Measurements from ENCODE around the gene CNOT4.
A peak's percentile ranks its signal among the peaks of the same experiment; 100 is the strongest.
"Not testable (repeated sequence)": the region's sequence is repeated elsewhere in the genome, so short reads cannot be mapped to it uniquely, and the experiment has no call there.

CNOT4 gene

DNA sequence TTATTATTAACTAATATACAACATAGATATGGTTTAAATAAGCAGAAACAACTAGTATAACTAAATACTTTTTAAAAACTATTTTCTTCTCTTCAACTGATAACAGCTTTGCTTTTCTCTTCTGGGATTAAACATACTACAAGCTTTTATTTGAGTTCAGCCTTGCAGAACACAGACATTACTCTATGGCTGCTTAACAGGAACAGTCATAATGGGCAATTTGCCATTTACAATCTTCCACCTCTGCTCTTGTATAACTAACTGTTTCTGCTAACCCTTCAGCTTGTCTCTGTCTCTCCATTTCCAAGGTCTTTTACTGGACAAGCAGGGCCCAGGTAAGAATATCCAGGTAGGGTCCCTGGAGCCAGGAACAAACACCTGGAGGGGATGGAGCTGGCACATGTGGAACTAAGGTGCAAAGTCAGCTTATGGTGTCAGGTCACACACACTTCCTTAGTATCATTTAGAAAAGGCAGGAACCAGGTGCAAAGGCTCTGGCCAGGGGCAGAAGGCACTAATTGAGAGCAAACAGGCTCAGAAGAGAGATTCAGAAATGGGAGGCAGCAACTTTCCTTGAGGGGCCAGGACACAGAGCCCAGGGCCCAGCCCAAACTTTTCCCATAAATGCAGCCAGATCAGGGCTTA lies 183.1 kb downstream of the CNOT4 start:
- TF ChIP-seq, protein P1, sequence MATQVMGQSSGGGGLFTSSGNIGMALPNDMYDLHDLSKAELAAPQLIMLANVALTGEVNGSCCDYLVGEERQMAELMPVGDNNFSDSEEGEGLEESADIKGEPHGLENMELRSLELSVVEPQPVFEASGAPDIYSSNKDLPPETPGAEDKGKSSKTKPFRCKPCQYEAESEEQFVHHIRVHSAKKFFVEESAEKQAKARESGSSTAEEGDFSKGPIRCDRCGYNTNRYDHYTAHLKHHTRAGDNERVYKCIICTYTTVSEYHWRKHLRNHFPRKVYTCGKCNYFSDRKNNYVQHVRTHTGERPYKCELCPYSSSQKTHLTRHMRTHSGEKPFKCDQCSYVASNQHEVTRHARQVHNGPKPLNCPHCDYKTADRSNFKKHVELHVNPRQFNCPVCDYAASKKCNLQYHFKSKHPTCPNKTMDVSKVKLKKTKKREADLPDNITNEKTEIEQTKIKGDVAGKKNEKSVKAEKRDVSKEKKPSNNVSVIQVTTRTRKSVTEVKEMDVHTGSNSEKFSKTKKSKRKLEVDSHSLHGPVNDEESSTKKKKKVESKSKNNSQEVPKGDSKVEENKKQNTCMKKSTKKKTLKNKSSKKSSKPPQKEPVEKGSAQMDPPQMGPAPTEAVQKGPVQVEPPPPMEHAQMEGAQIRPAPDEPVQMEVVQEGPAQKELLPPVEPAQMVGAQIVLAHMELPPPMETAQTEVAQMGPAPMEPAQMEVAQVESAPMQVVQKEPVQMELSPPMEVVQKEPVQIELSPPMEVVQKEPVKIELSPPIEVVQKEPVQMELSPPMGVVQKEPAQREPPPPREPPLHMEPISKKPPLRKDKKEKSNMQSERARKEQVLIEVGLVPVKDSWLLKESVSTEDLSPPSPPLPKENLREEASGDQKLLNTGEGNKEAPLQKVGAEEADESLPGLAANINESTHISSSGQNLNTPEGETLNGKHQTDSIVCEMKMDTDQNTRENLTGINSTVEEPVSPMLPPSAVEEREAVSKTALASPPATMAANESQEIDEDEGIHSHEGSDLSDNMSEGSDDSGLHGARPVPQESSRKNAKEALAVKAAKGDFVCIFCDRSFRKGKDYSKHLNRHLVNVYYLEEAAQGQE (IDR thresholded peaks at IDR 0.05; ENCODE audit: insufficient replicate concordance, low read depth) = no peak
- TF ChIP-seq GABPA (IDR thresholded peaks at IDR 0.05; ENCODE audit: low read depth) (no peak), POLR2AphosphoS5 (IDR thresholded peaks at IDR 0.05; ENCODE audit: low read depth) (no peak), SPI1 (IDR thresholded peaks at IDR 0.05; ENCODE audit: borderline replicate concordance, low read depth) (no peak)
- TF ChIP-seq, protein P2, sequence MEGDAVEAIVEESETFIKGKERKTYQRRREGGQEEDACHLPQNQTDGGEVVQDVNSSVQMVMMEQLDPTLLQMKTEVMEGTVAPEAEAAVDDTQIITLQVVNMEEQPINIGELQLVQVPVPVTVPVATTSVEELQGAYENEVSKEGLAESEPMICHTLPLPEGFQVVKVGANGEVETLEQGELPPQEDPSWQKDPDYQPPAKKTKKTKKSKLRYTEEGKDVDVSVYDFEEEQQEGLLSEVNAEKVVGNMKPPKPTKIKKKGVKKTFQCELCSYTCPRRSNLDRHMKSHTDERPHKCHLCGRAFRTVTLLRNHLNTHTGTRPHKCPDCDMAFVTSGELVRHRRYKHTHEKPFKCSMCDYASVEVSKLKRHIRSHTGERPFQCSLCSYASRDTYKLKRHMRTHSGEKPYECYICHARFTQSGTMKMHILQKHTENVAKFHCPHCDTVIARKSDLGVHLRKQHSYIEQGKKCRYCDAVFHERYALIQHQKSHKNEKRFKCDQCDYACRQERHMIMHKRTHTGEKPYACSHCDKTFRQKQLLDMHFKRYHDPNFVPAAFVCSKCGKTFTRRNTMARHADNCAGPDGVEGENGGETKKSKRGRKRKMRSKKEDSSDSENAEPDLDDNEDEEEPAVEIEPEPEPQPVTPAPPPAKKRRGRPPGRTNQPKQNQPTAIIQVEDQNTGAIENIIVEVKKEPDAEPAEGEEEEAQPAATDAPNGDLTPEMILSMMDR (IDR thresholded peaks at IDR 0.05; ENCODE audit: insufficient read depth, low read length) = no peak
- H3K4me3 ChIP-seq (replicated peaks; ENCODE audit: insufficient read depth, low read length) = no peak overlapping the region
- H3K27ac ChIP-seq (replicated peaks) = no peak overlapping the region
- no peak for DNase-seq (ENCODE audit: low read depth in 1 of 2, low spot score in 1 of 2)
- H3K27me3 ChIP-seq (ENCODE audit: insufficient read depth, poor library complexity, severe bottlenecking) = no peaks in the 10 kb centered on the region

DNA sequence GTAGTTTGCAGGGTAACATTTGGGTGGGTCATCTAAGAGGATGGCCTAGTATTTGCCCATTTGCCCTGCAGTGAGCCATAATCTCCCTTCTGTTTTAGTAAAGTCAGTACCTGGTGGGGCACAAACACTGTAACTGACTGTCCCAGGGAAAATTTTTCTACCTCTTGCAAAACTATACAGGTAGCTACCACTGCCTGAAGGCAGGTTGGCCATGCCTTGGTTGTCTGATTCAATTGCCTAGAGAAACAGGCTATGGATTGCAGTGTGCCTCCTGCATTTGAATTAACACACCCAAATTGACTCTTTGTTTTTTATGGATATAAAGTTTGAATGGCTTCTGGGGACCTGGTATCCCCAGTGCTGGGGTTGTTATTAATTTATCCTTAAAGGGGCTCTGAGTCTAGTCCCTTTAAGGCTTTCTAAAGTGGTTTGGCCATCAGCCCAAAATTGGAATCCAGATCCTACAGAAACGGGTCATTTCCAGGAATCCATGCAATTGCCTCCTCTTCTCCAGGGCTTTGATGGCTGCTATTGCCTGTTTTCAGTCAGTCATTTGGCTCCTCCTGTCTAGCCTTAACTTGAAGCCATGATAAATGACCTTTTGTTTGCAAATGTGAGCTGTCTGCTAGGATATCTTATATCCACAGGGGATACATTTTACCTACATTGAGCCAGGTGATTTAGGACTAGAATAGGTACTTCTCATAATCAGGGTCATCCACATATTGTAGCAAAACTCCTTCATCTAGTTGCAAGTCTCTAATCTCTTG lies 187.1 kb downstream of the CNOT4 start:
- TF ChIP-seq, protein P1 (IDR thresholded peaks at IDR 0.05; ENCODE audit: insufficient replicate concordance, low read depth) = no peak
- TF ChIP-seq, protein P2 (IDR thresholded peaks at IDR 0.05; ENCODE audit: insufficient read depth, low read length) = no peak
- TF ChIP-seq GABPA (IDR thresholded peaks at IDR 0.05; ENCODE audit: low read depth) (no peak), POLR2AphosphoS5 (IDR thresholded peaks at IDR 0.05; ENCODE audit: low read depth) (no peak), SPI1 (IDR thresholded peaks at IDR 0.05; ENCODE audit: borderline replicate concordance, low read depth) (no peak)
- no peak overlapping the region for H3K4me3 ChIP-seq (replicated peaks; ENCODE audit: insufficient read depth, low read length)
- no peak for DNase-seq (ENCODE audit: low read depth in 1 of 2, low spot score in 1 of 2)
- no peak overlapping the region for H3K27ac ChIP-seq (replicated peaks)
- H3K27me3 ChIP-seq (ENCODE audit: insufficient read depth, poor library complexity, severe bottlenecking) = no peaks in the 10 kb centered on the region

DNA sequence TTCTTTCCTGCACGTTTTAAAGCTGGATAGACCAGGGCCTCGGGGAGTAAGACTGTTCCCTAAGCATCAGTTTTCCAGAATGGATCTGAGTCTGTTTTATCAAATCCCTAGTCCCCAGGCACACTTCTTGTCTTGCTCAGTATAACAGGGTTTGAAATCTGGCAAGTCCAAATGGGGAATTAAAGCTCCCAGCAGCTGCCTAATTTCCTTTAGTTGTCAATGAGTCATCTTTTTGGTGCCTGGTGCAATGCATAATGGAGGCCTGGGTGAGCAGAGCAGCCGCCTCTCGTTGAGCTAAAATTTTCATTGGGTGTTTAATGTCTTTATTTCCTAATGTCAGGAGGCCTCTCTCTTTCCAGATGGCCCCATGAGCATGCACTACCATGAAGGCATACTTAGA lies 188.3 kb downstream of the CNOT4 start:
- H3K27ac ChIP-seq (replicated peaks) = no peak overlapping the region
- no peak overlapping the region for H3K4me3 ChIP-seq (replicated peaks; ENCODE audit: insufficient read depth, low read length)
- no peaks in the 10 kb centered on the region for H3K27me3 ChIP-seq (ENCODE audit: insufficient read depth, poor library complexity, severe bottlenecking)
- DNase-seq (ENCODE audit: low read depth in 1 of 2, low spot score in 1 of 2) = peak in 1 of 2 experiments; percentile 4
- TF ChIP-seq, protein P2 (IDR thresholded peaks at IDR 0.05; ENCODE audit: insufficient read depth, low read length) = no peak
- TF ChIP-seq POLR2AphosphoS5 (IDR thresholded peaks at IDR 0.05; ENCODE audit: low read depth) = no peak
- TF ChIP-seq, protein P1 (IDR thresholded peaks at IDR 0.05; ENCODE audit: insufficient replicate concordance, low read depth) = no peak
- no peak for TF ChIP-seq SPI1 (IDR thresholded peaks at IDR 0.05; ENCODE audit: borderline replicate concordance, low read depth)
- TF ChIP-seq GABPA (IDR thresholded peaks at IDR 0.05; ENCODE audit: low read depth) = no peak

DNA sequence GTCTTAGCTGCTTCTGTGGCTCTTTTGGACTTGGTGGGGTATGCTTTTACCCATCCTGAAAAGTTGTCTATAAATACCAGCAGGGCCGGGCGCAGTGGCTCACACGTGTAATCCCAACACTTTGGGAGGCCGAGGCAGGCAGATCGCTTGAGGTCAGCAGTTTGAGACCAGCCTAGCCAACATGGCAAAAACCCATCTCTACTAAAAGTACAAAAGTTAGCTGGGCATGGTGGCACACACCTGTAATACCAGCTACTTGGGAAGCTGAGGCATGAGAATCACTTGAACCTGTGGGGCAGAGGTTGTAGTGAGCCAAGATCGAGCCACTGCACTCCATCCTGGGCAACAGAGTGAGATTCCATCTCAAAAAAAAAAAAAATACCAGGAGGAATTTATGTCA lies 188.9 kb downstream of the CNOT4 start:
- not testable (repeated sequence) for DNase-seq (ENCODE audit: low read depth in 1 of 2, low spot score in 1 of 2); H3K27ac ChIP-seq (replicated peaks); H3K27me3 ChIP-seq (ENCODE audit: insufficient read depth, poor library complexity, severe bottlenecking); H3K4me3 ChIP-seq (replicated peaks; ENCODE audit: insufficient read depth, low read length)
